Measurements from ENCODE around the gene GUCA1C. TPM values are rescaled to one million over a fixed set of nuclear protein-coding genes. Genes with fewer than 3 reads are reported as not detected.
A peak's percentile ranks its signal among the peaks of the same experiment; 100 is the strongest.

Gene GUCA1C
- total and polyA plus RNA-seq, 8 donors = not detected

- DNase-seq = peak in 3 of 4 donors; percentile 23 to 56 (median 37)
- Histone ChIP-seq H3K4me3 (no peak overlapping the region), H3K27ac (no peak overlapping the region), H3K36me3 (no peaks in the 10 kb centered on the region), H3K9me3 (no peaks in the 10 kb centered on the region), H3K27me3 (no peaks in the 10 kb centered on the region), H3K4me1 (no peaks in the 10 kb centered on the region)
- intact Hi-C loops (cut with DNase I) = loop anchor here in 1 of 2 donors (10.0 kb wide), 1 partner anchor 250 kb away; no protein-coding TSS in a partner anchor
- ATAC-seq = peak; percentile 89
- peak; percentile 72 to 77 for TF ChIP-seq CTCF (IDR thresholded peaks at IDR 0.05)
These were observed 38.7 kb downstream of the GUCA1C start for GRCh38 chr3:108914774-108915641.

- no peak for ATAC-seq
- intact Hi-C loops (cut with DNase I) = loop anchor here in 1 of 2 donors (10.0 kb wide), 1 partner anchor 245 kb away; no protein-coding TSS in a partner anchor
- no peak overlapping the region for H3K27ac ChIP-seq
These were observed 43.9 kb downstream of the GUCA1C start for GRCh38 chr3:108909799-108910198.

GRCh38 chr3:108907194-108907593 is 46.5 kb downstream of the GUCA1C start:
- intact Hi-C loops (cut with DNase I) = no loop called here
- ATAC-seq (no peak), DNase-seq (no peak)
- Histone ChIP-seq H3K4me3 (no peak overlapping the region), H3K27me3 (no peaks in the 10 kb centered on the region), H3K27ac (no peak overlapping the region), H3K36me3 (no peaks in the 10 kb centered on the region), H3K4me1 (no peaks in the 10 kb centered on the region), H3K9me3 (no peaks in the 10 kb centered on the region)
- TF ChIP-seq CTCF (IDR thresholded peaks at IDR 0.05) = no peak

More at GRCh38 chr3:108909799-108910198, 43.9 kb downstream of the GUCA1C start:
- H3K4me3 ChIP-seq = no peak overlapping the region
- DNase-seq = no peak
- TF ChIP-seq CTCF (IDR thresholded peaks at IDR 0.05) = no peak
- H3K36me3 ChIP-seq = no peaks in the 10 kb centered on the region
- no peaks in the 10 kb centered on the region for H3K27me3 ChIP-seq
- H3K4me1 ChIP-seq = no peaks in the 10 kb centered on the region
- no peaks in the 10 kb centered on the region for H3K9me3 ChIP-seq

GRCh38 chr3:108899530-108899929 is 54.1 kb downstream of the GUCA1C start:
- ATAC-seq (peak; percentile 96), DNase-seq (peak in 2 of 4 donors; percentile 10 to 50)
- Histone ChIP-seq H3K4me3 (no peak overlapping the region), H3K4me1 (no peaks in the 10 kb centered on the region), H3K27me3 (no peaks in the 10 kb centered on the region), H3K36me3 (no peaks in the 10 kb centered on the region), H3K27ac (no peak overlapping the region), H3K9me3 (no peaks in the 10 kb centered on the region)
- TF ChIP-seq CTCF (IDR thresholded peaks at IDR 0.05) = no peak
- intact Hi-C loops (cut with DNase I) = no loop called here

GRCh38 chr3:108897883-108898282 is 55.8 kb downstream of the GUCA1C start:
- intact Hi-C loops (cut with DNase I) = no loop called here
- Histone ChIP-seq H3K9me3 (no peaks in the 10 kb centered on the region), H3K27ac (no peak overlapping the region), H3K4me1 (no peaks in the 10 kb centered on the region), H3K4me3 (no peak overlapping the region), H3K27me3 (no peaks in the 10 kb centered on the region), H3K36me3 (no peaks in the 10 kb centered on the region)
- no peak for DNase-seq
- no peak for TF ChIP-seq CTCF (IDR thresholded peaks at IDR 0.05)
- ATAC-seq = no peak

Measured in left lung (tissue), 10 donors.